IMR-90 (cell line): Measurements from ENCODE around the gene ACSL6. TPM values are rescaled to one million over a fixed set of nuclear protein-coding genes. Genes with fewer than 3 reads are reported as not detected.

Experiments used
- ATAC-seq: fragments of 200-7000 bp; cut with Tn5 transposase; 2 replicates; pipeline ENCODE4 v1.9.1; 2020; ENCODE audit warnings: low read depth, mild to moderate bottlenecking, moderate library complexity
- BruUV-seq: library from RNA; stranded (reverse); fragments of 400-500 nt; replicated peaks from 2 replicates; lab custom pipeline; 2021; lab: Mats Ljungman, UMichigan
- CTCF ChIA-PET: fragments of 300-600 bp; formaldehyde crosslinking; extraction: SDS; loops from one replicate; lab custom pipeline; 2021; ENCODE audit warnings: antibody characterized with exemption; lab: Yijun Ruan, JAX
- POLR2A ChIA-PET: fragments of 300-600 bp; sonication (Branson Sonifier 250); formaldehyde crosslinking; loops from one replicate; lab custom pipeline; 2022; ENCODE audit warnings: antibody characterized with exemption; ENCODE audit not compliant: unreplicated experiment; lab: Charles Lee
- DNase-seq: peaks from one replicate; pipeline ENCODE4 v3.0.0; 2013
- H2AFZ ChIP-seq: replicated peaks from 2 replicates; pipeline ENCODE3; 2013; ENCODE audit warnings: low read length, mild to moderate bottlenecking; ENCODE audit not compliant: poor library complexity
- H2AK5ac ChIP-seq: 2 replicates; pipeline ENCODE4 v1.6.1; 2013; ENCODE audit warnings: low read depth, low read length, inconsistent platforms
- H2AK9ac ChIP-seq: replicated peaks from 2 replicates; pipeline ENCODE3; 2013; ENCODE audit warnings: mild to moderate bottlenecking, low read depth, low read length, moderate library complexity; ENCODE audit not compliant: poor library complexity
- H2BK120ac ChIP-seq: 2 replicates; pipeline ENCODE4 v1.6.1; 2013; ENCODE audit warnings: low read depth, low read length, inconsistent platforms
- H2BK15ac ChIP-seq: 3 replicates; pipeline ENCODE4 v1.6.1; 2013; ENCODE audit warnings: low read depth, low read length, inconsistent platforms
- H2BK20ac ChIP-seq: 2 replicates; pipeline ENCODE4 v1.6.1; 2013; ENCODE audit warnings: low read depth, mild to moderate bottlenecking, inconsistent platforms, low read length, moderate library complexity
- H2BK5ac ChIP-seq: 2 replicates; pipeline ENCODE4 v1.6.1; 2013; ENCODE audit warnings: mild to moderate bottlenecking, low read depth, low read length, inconsistent platforms; ENCODE audit not compliant: poor library complexity, severe bottlenecking
- H3K14ac ChIP-seq: replicated peaks from 2 replicates; pipeline ENCODE4 v1.6.1; 2013; ENCODE audit warnings: low read depth, low read length, inconsistent platforms
- H3K18ac ChIP-seq: 2 replicates; pipeline ENCODE4 v1.6.1; 2013; ENCODE audit warnings: low read depth, low read length, control low read depth
- H3K23ac ChIP-seq: 2 replicates; pipeline ENCODE4 v1.6.1; 2013; ENCODE audit warnings: low read depth, low read length, inconsistent platforms
- H3K27ac ChIP-seq: 2 replicates; pipeline ENCODE4 v1.5.1; 2013; ENCODE audit warnings: mild to moderate bottlenecking, control low read depth, low read length; ENCODE audit not compliant: insufficient read depth
- H3K27me3 ChIP-seq: 2 replicates; pipeline ENCODE4 v1.6.1; 2013; ENCODE audit warnings: low read length; ENCODE audit not compliant: control insufficient read depth, insufficient read depth
- H3K36me3 ChIP-seq: 2 replicates; pipeline ENCODE4 v1.6.1; 2013; ENCODE audit warnings: low read length, mixed read lengths; ENCODE audit not compliant: control insufficient read depth, insufficient read depth
- H3K4ac ChIP-seq: 2 replicates; pipeline ENCODE4 v1.6.1; 2013; ENCODE audit warnings: low read depth, low read length, inconsistent platforms
- H3K4me1 ChIP-seq: 2 replicates; pipeline ENCODE4 v1.6.1; 2013; ENCODE audit warnings: low read length, mixed read lengths; ENCODE audit not compliant: control insufficient read depth, insufficient read depth
- H3K4me2 ChIP-seq: 2 replicates; pipeline ENCODE4 v1.6.1; 2013; ENCODE audit warnings: low read depth, mild to moderate bottlenecking, control low read depth, low read length, moderate library complexity
- H3K4me3 ChIP-seq: 2 replicates; pipeline ENCODE4 v1.5.1; 2013; ENCODE audit warnings: low read depth, mild to moderate bottlenecking, control low read depth, low read length, moderate library complexity; ENCODE audit not compliant: insufficient read depth
- H3K56ac ChIP-seq: 2 replicates; pipeline ENCODE4 v1.6.1; 2013; ENCODE audit warnings: low read length, inconsistent platforms; ENCODE audit not compliant: insufficient read depth; ENCODE audit errors: extremely low read depth
- H3K79me1 ChIP-seq, 2 experiments: 2 replicates each; pipeline ENCODE4 v1.6.1; 2013; ENCODE audit warnings: low read length in 2 of 2, inconsistent platforms in 1 of 2, low read depth in 1 of 2
- H3K9ac ChIP-seq: 2 replicates; pipeline ENCODE4 v1.6.1; 2013; ENCODE audit warnings: low read depth, low read length, control low read depth
- H3K9me1 ChIP-seq: 2 replicates; pipeline ENCODE4 v1.6.1; 2013; ENCODE audit warnings: low read length, inconsistent platforms; ENCODE audit not compliant: insufficient read depth
- H3K9me3 ChIP-seq: 2 replicates; pipeline ENCODE4 v1.6.1; 2013; ENCODE audit warnings: low read length; ENCODE audit not compliant: control insufficient read depth, insufficient read depth
- H4K20me1 ChIP-seq: 2 replicates; pipeline ENCODE4 v1.6.1; 2013; ENCODE audit warnings: low read length, inconsistent platforms; ENCODE audit not compliant: insufficient read depth
- H4K5ac ChIP-seq: 2 replicates; pipeline ENCODE4 v1.6.1; 2013; ENCODE audit warnings: mild to moderate bottlenecking, low read depth, low read length, control low read depth
- H4K8ac ChIP-seq, 2 experiments: 2 replicates each; pipeline ENCODE4 v1.6.1; 2013; ENCODE audit warnings: low read depth in 2 of 2, low read length in 2 of 2, control low read depth in 1 of 2, inconsistent platforms in 1 of 2
- H4K91ac ChIP-seq: 2 replicates; pipeline ENCODE4 v1.6.1; 2013; ENCODE audit warnings: low read depth, low read length, inconsistent platforms; ENCODE audit not compliant: insufficient read depth
- BHLHE40 ChIP-seq: fragments of 150-350 bp; IDR thresholded peaks from 2 replicates; pipeline ENCODE4 v1.6.1; 2016; ENCODE audit warnings: mild to moderate bottlenecking, low read depth, low read length
- CEBPB ChIP-seq: IDR thresholded peaks from 2 replicates; pipeline ENCODE4 v1.6.1; 2012; ENCODE audit warnings: low read depth, low read length, improper control_type of control experiment
- CHD1 ChIP-seq: IDR thresholded peaks from 2 replicates; pipeline ENCODE4 v1.6.1; 2012; ENCODE audit warnings: low read depth, low read length, improper control_type of control experiment
- FOS ChIP-seq: fragments of 150-350 bp; IDR thresholded peaks from 2 replicates; pipeline ENCODE4 v1.6.1; 2016; ENCODE audit warnings: low read depth, low read length
- MAFK ChIP-seq: IDR thresholded peaks from 2 replicates; pipeline ENCODE4 v1.6.1; 2012; ENCODE audit warnings: low read depth, low read length, improper control_type of control experiment
- MAZ ChIP-seq: IDR thresholded peaks from 2 replicates; pipeline ENCODE4 v1.6.1; 2012; ENCODE audit warnings: low read depth, mild to moderate bottlenecking, low read length, improper control_type of control experiment, moderate library complexity, borderline replicate concordance
- MXI1 ChIP-seq: IDR thresholded peaks from 2 replicates; pipeline ENCODE4 v1.6.1; 2012; ENCODE audit warnings: low read depth, mild to moderate bottlenecking, low read length, moderate library complexity, borderline replicate concordance
- POLR2A ChIP-seq: IDR thresholded peaks from 2 replicates; pipeline ENCODE4 v1.6.1; 2012; ENCODE audit warnings: mild to moderate bottlenecking, low read depth, low read length
- RAD21 ChIP-seq: IDR thresholded peaks from 2 replicates; pipeline ENCODE4 v1.6.1; 2012; ENCODE audit warnings: low read length, improper control_type of control experiment
- RFX5 ChIP-seq: IDR thresholded peaks from 2 replicates; pipeline ENCODE4 v1.8.0; 2012; ENCODE audit warnings: low read depth, mild to moderate bottlenecking, low read length, moderate library complexity
- SMC3 ChIP-seq: fragments of 150-350 bp; IDR thresholded peaks from 2 replicates; pipeline ENCODE4 v1.6.1; 2016; ENCODE audit warnings: low read depth, mild to moderate bottlenecking, antibody characterized with exemption, low read length, moderate library complexity
- WGBS, 2 experiments: methylation state at CpG; one replicate each; pipeline versions ENCODE4 v1.1.5 to v1.1.7; 2013; ENCODE audit warnings: missing lambda C conversion rate in 2 of 2; ENCODE audit not compliant: insufficient read length in 1 of 2; ENCODE audit errors: extremely low coverage in 2 of 2; 5-methylcytosine and 5-hydroxymethylcytosine counted together
- dilution Hi-C: fragments of 300-500 bp; cut with HindIII; formaldehyde crosslinking; loops from one replicate; pipeline ENCODE4 v1.14.3; 2018; ENCODE audit warnings: low sequenced_read_pairs; ENCODE audit not compliant: unreplicated experiment
- in situ Hi-C: fragments of 300-500 bp; cut with MboI; formaldehyde crosslinking; loops from 3 replicates; pipeline ENCODE4 v1.14.3; 2019; ENCODE audit warnings: low sequenced_read_pairs, inconsistent platforms, mixed read lengths
- intact Hi-C: fragments of 100-400 bp; cut with micrococcal nuclease; formaldehyde crosslinking; loops from 2 replicates; pipeline ENCODE4 v1.10.0; 2022
- polyA plus RNA-seq, 3 experiments: library from polyadenylated mRNA; depleted of rRNA; stranded (reverse); fragments of >200 nt; gene quantifications; 2 replicates each; pipeline ENCODE4 v1.2.3, GENCODE V29; 2012; ENCODE audit warnings: low replicate concordance in 1 of 3
- total RNA-seq: library from RNA; depleted of rRNA; stranded (reverse); fragments of >200 nt; gene quantifications from 2 replicates; pipeline ENCODE4 v1.2.3, GENCODE V29; 2012

ACSL6 gene
- total and polyA plus RNA-seq, 2 of the 4 experiments (the other 2 are of a cell fraction): not detected

DNA sequence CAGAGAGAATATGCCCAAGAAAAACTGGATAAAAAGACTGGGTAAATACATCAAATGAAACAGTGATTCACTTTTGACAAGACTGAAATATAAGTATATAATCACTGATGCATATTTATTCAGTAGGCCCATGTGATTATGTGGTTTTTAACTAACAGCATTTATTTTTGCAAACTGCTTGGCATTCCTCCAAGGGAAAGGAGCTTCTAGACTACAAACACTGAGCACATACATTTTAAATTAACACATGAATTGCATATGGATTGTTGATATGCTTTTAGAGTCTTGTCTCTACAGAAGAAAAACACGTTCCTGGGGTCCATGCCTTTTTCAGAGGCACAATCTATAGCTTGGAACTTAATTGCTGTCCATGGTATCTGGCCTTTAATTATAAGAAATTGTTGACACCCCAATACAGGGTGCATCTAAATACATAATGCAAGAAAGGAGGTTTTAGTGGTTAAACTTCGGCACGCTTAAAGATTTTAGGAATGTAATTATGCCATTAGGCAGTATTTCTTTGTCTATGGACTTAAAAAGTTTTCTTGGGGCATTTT, 59.1 kb downstream of the ACSL6 start:
- dilution Hi-C loops: no loop called here
- BruUV-seq: no TSS peak
- H2BK5ac ChIP-seq: no peak overlapping the region
- peaks cover 2% of the 10 kb centered on the region; the same call in 1 of the 2 replicates for H3K27me3 ChIP-seq
- CTCF ChIA-PET: interaction anchor here (0.6 kb wide), 1 partner anchor 117 kb away, joined by 4 read pairs; no protein-coding TSS in a partner anchor
- H3K4me1 ChIP-seq: no peaks in the 10 kb centered on the region
- intact Hi-C loops: no loop called here
- WGBS, 2 experiments: no CpG with 5 or more reads among the region's 3 CpGs
- H3K4me3 ChIP-seq: no peak overlapping the region
- no peak overlapping the region for H3K14ac ChIP-seq
- H3K4me2 ChIP-seq: no peak overlapping the region
- ATAC-seq: no peak
- POLR2A ChIA-PET: no interaction called here
- peak; percentile 1 for DNase-seq
- H4K5ac ChIP-seq: no peak overlapping the region
- H3K9me1 ChIP-seq: no peaks in the 10 kb centered on the region
- no peak overlapping the region for H2BK20ac ChIP-seq
- H4K20me1 ChIP-seq: no peaks in the 10 kb centered on the region
- no peak overlapping the region for H4K91ac ChIP-seq
- no peak overlapping the region for H3K56ac ChIP-seq
- no peaks in the 10 kb centered on the region for H3K36me3 ChIP-seq
- TF ChIP-seq POLR2A (no peak), CEBPB (no peak), MAZ (no peak), CHD1 (no peak), MXI1 (no peak), MAFK (no peak), RAD21 (no peak), FOS (no peak), BHLHE40 (no peak), RFX5 (no peak), SMC3 (no peak)
- H2BK15ac ChIP-seq: no peak overlapping the region
- no peaks in the 10 kb centered on the region for H3K79me1 ChIP-seq
- H3K9me3 ChIP-seq: no peaks in the 10 kb centered on the region
- no peak overlapping the region for H2AK9ac ChIP-seq
- in situ Hi-C loops: no loop called here
- no peak overlapping the region for H2AK5ac ChIP-seq
- no peak overlapping the region for H3K9ac ChIP-seq
- no peak overlapping the region for H4K8ac ChIP-seq
- H3K27ac ChIP-seq: no peak overlapping the region
- no peak overlapping the region for H3K23ac ChIP-seq
- H2AFZ ChIP-seq: no peak overlapping the region
- H3K18ac ChIP-seq: no peak overlapping the region
- no peak overlapping the region for H2BK120ac ChIP-seq
- H3K4ac ChIP-seq: no peak overlapping the region
